H1 (cell line): Measurements from ENCODE around the gene SMARCD1. TPM values are rescaled to one million over a fixed set of nuclear protein-coding genes. Genes with fewer than 3 reads are reported as not detected.

ENCODE experiments used
- CTCF ChIA-PET: fragments of 300-600 bp; sonication (Branson Sonifier 250); formaldehyde crosslinking; loops from one replicate; lab custom pipeline; 2021; ENCODE audit not compliant: partially characterized antibody; lab: Charles Lee
- POLR2A ChIA-PET: fragments of 300-600 bp; sonication (Branson Sonifier 250); formaldehyde crosslinking; loops from one replicate; lab custom pipeline; 2021; ENCODE audit warnings: inconsistent platforms; ENCODE audit not compliant: partially characterized antibody; lab: Charles Lee
- DNase-seq, 2 experiments: peaks; one replicate each; pipeline versions ENCODE4 v3.0.0 to v3.0.0-alpha.2; 2010 to 2022; ENCODE audit warnings: low spot score in 2 of 2, low read depth in 1 of 2, mixed read lengths in 1 of 2
- FAIRE-seq: peaks from 2 replicates; lab custom pipeline; 2011; peaks lifted over from hg19 to GRCh38; lab: Jason Lieb, UNC
- H2AFZ ChIP-seq: 2 replicates; pipeline ENCODE4 v1.8.1; 2012; ENCODE audit warnings: low read length, inconsistent platforms
- H2AK5ac ChIP-seq: 2 replicates; pipeline ENCODE4 v1.6.1; 2013; ENCODE audit warnings: low read depth, low read length
- H2BK120ac ChIP-seq: replicated peaks from 2 replicates; pipeline ENCODE3; 2013; ENCODE audit warnings: low read depth, low read length, inconsistent platforms
- H2BK12ac ChIP-seq: 2 replicates; pipeline ENCODE4 v1.6.1; 2013; ENCODE audit warnings: low read depth, low read length
- H2BK15ac ChIP-seq: 2 replicates; pipeline ENCODE4 v1.6.1; 2013; ENCODE audit warnings: low read length
- H2BK20ac ChIP-seq: 2 replicates; pipeline ENCODE4 v1.6.1; 2013; ENCODE audit warnings: low read length
- H2BK5ac ChIP-seq: 2 replicates; pipeline ENCODE4 v1.6.1; 2013; ENCODE audit warnings: low read depth, low read length
- H3K14ac ChIP-seq: 2 replicates; pipeline ENCODE4 v1.6.1; 2013; ENCODE audit warnings: inconsistent platforms; ENCODE audit not compliant: insufficient read length
- H3K18ac ChIP-seq: 2 replicates; pipeline ENCODE4 v1.6.1; 2013; ENCODE audit warnings: low read length; ENCODE audit errors: extremely low read depth
- H3K23ac ChIP-seq: 2 replicates; pipeline ENCODE4 v1.6.1; 2013; ENCODE audit warnings: inconsistent platforms; ENCODE audit not compliant: insufficient read length
- H3K23me2 ChIP-seq: 2 replicates; pipeline ENCODE4 v1.6.1; 2013; ENCODE audit warnings: low read depth, low read length
- H3K27ac ChIP-seq: 2 replicates; pipeline ENCODE4 v1.6.1; 2011; ENCODE audit warnings: low read depth, low read length, inconsistent platforms
- H3K27me3 ChIP-seq, 4 experiments: replicated peaks in 1 of 4; 1 replicate in 1 of 4; 2 replicates in 3 of 4; pipeline versions ENCODE4 v1.6.1 to v1.8.1; 2011 to 2013; ENCODE audit warnings: low read length in 3 of 4, mild to moderate bottlenecking in 3 of 4, inconsistent platforms in 2 of 4, mixed read lengths in 2 of 4, moderate library complexity in 1 of 4; ENCODE audit not compliant: control insufficient read depth in 3 of 4, insufficient read depth in 3 of 4; ENCODE audit errors: extremely low read depth in 1 of 4
- H3K36me3 ChIP-seq, 4 experiments: 2 replicates each; pipeline versions ENCODE4 v1.6.1 to v1.8.1; 2011 to 2013; ENCODE audit warnings: mild to moderate bottlenecking in 4 of 4, low read length in 3 of 4, moderate library complexity in 2 of 4, control low read depth in 1 of 4, inconsistent platforms in 1 of 4; ENCODE audit not compliant: insufficient read depth in 4 of 4, control insufficient read depth in 2 of 4
- H3K4ac ChIP-seq: replicated peaks from 2 replicates; pipeline ENCODE3; 2013; ENCODE audit warnings: low read length, low read depth, mixed read lengths, inconsistent platforms; ENCODE audit not compliant: insufficient read length
- H3K4me1 ChIP-seq, 4 experiments: replicated peaks in 1 of 4; 1 replicate in 1 of 4; 2 replicates in 3 of 4; pipeline versions ENCODE4 v1.6.1 to v1.8.1; 2011 to 2013; ENCODE audit warnings: low read length in 3 of 4, inconsistent platforms in 2 of 4, mixed read lengths in 1 of 4; ENCODE audit not compliant: insufficient read depth in 4 of 4, control insufficient read depth in 3 of 4
- H3K4me2 ChIP-seq, 2 experiments: 2 replicates each; pipeline versions ENCODE4 v1.6.1 to v1.8.1; 2011 to 2013; ENCODE audit warnings: low read depth in 2 of 2, low read length in 2 of 2, control low read depth in 1 of 2, inconsistent platforms in 1 of 2, mild to moderate bottlenecking in 1 of 2; ENCODE audit not compliant: insufficient read depth in 1 of 2
- H3K4me3 ChIP-seq, 4 experiments: fragments of 200-600, 300-600 bp in 1 of 4; sonication (generic), shearing (Covaris generic), sonication (Bioruptor Twin) in 1 of 4; 2 replicates each; pipeline versions ENCODE4 v1.5.1 to v1.8.1; 2011 to 2016; ENCODE audit warnings: low read length in 4 of 4, low read depth in 3 of 4, control low read depth in 2 of 4, inconsistent platforms in 2 of 4, mild to moderate bottlenecking in 2 of 4, mixed read lengths in 1 of 4, moderate library complexity in 1 of 4; ENCODE audit not compliant: insufficient read depth in 2 of 4; ENCODE audit errors: extremely low read depth in 1 of 4
- H3K56ac ChIP-seq: replicated peaks from 2 replicates; pipeline ENCODE3; 2013; ENCODE audit warnings: low read depth, mild to moderate bottlenecking, mixed read lengths, low read length, inconsistent platforms; ENCODE audit not compliant: insufficient read length
- H3K79me1 ChIP-seq: 2 replicates; pipeline ENCODE4 v1.6.1; 2013; ENCODE audit warnings: low read depth, low read length, control low read depth
- H3K79me2 ChIP-seq, 2 experiments: 2 replicates each; pipeline versions ENCODE4 v1.6.1 to v1.8.1; 2012 to 2013; ENCODE audit warnings: low read length in 2 of 2, mild to moderate bottlenecking in 2 of 2, inconsistent platforms in 1 of 2; ENCODE audit not compliant: insufficient read depth in 2 of 2, control insufficient read depth in 1 of 2
- H3K9ac ChIP-seq, 4 experiments: replicated peaks in 1 of 4; 1 replicate in 1 of 4; 2 replicates in 3 of 4; pipeline versions ENCODE4 v1.6.1 to v1.8.1; 2011 to 2013; ENCODE audit warnings: low read depth in 3 of 4, low read length in 3 of 4, control low read depth in 2 of 4, mild to moderate bottlenecking in 2 of 4, moderate library complexity in 2 of 4, inconsistent platforms in 1 of 4; ENCODE audit errors: extremely low read depth in 1 of 4
- H3K9me3 ChIP-seq, 2 experiments: 2 replicates each; pipeline versions ENCODE4 v1.6.1 to v1.8.1; 2012 to 2013; ENCODE audit warnings: mild to moderate bottlenecking in 2 of 2, moderate library complexity in 2 of 2, control low read depth in 1 of 2, inconsistent platforms in 1 of 2, low read depth in 1 of 2, low read length in 1 of 2, mixed read lengths in 1 of 2; ENCODE audit not compliant: insufficient read depth in 2 of 2
- H4K20me1 ChIP-seq, 2 experiments: replicated peaks in 1 of 2; 2 replicates each; pipeline versions ENCODE3 to v1.8.1; 2011 to 2013; ENCODE audit warnings: inconsistent platforms in 2 of 2, low read length in 2 of 2, mild to moderate bottlenecking in 1 of 2; ENCODE audit not compliant: insufficient read depth in 2 of 2, control insufficient read depth in 1 of 2
- H4K5ac ChIP-seq: 2 replicates; pipeline ENCODE4 v1.6.1; 2013; ENCODE audit warnings: low read length, low read depth, mixed read lengths, inconsistent platforms; ENCODE audit not compliant: insufficient read length
- H4K8ac ChIP-seq: 2 replicates; pipeline ENCODE4 v1.8.0; 2013; ENCODE audit warnings: mild to moderate bottlenecking, moderate library complexity, low read length, inconsistent platforms; ENCODE audit not compliant: insufficient read depth; ENCODE audit errors: extremely low read depth
- H4K91ac ChIP-seq: replicated peaks from 2 replicates; pipeline ENCODE3; 2013; ENCODE audit warnings: low read length, mixed read lengths, inconsistent platforms; ENCODE audit not compliant: insufficient read length
- BACH1 ChIP-seq: IDR thresholded peaks from 2 replicates; pipeline ENCODE4 v1.6.1; 2012; ENCODE audit warnings: low read length, improper control_type of control experiment
- CHD1 ChIP-seq: IDR thresholded peaks from 2 replicates; pipeline ENCODE4 v1.6.1; 2012; ENCODE audit warnings: low read depth, low read length, improper control_type of control experiment
- E2F6 ChIP-seq: IDR thresholded peaks from 2 replicates; pipeline ENCODE4 v1.6.1; 2012; ENCODE audit warnings: inconsistent platforms
- EGR1 ChIP-seq: IDR thresholded peaks from 2 replicates; pipeline ENCODE4 v1.6.1; 2011; ENCODE audit warnings: low read depth, low read length, borderline replicate concordance
- EP300 ChIP-seq, 2 experiments: IDR thresholded peaks; 1 replicate in 1 of 2; 2 replicates in 1 of 2; pipeline ENCODE4 v1.6.1; 2011 to 2012; ENCODE audit warnings: low read depth in 2 of 2, low read length in 2 of 2, mild to moderate bottlenecking in 2 of 2, borderline replicate concordance in 1 of 2, inconsistent platforms in 1 of 2, moderate library complexity in 1 of 2
- EZH2 ChIP-seq: fragments of 200-600 bp; sonication (generic); IDR thresholded peaks from 2 replicates; pipeline ENCODE4 v1.7.1; 2012; ENCODE audit warnings: low read depth, mild to moderate bottlenecking, moderate library complexity, low read length, inconsistent platforms; ENCODE audit not compliant: severe bottlenecking
- POLR2A ChIP-seq, 2 experiments: IDR thresholded peaks; 1 replicate in 1 of 2; 2 replicates in 1 of 2; pipeline ENCODE4 v1.6.1; 2011; ENCODE audit warnings: low read depth in 2 of 2, low read length in 2 of 2, mild to moderate bottlenecking in 2 of 2; ENCODE audit errors: control extremely low read depth in 1 of 2
- POLR2AphosphoS5 ChIP-seq: IDR thresholded peaks from 2 replicates; pipeline ENCODE4 v1.6.1; 2011; ENCODE audit warnings: low read depth, low read length
- SIX5 ChIP-seq: IDR thresholded peaks from 2 replicates; pipeline ENCODE4 v1.6.1; 2011; ENCODE audit warnings: mild to moderate bottlenecking, low read depth, low read length
- SP4 ChIP-seq: IDR thresholded peaks from 2 replicates; pipeline ENCODE4 v1.6.1; 2012; ENCODE audit warnings: low read length, inconsistent platforms
- TAF1 ChIP-seq: IDR thresholded peaks from 2 replicates; pipeline ENCODE4 v1.6.1; 2011; ENCODE audit warnings: mild to moderate bottlenecking, low read depth, low read length
- TBP ChIP-seq: IDR thresholded peaks from 2 replicates; pipeline ENCODE4 v1.6.1; 2011; ENCODE audit warnings: low read depth, low read length, improper control_type of control experiment
- TCF12 ChIP-seq: IDR thresholded peaks from 2 replicates; pipeline ENCODE4 v1.6.1; 2011; ENCODE audit warnings: low read depth, mild to moderate bottlenecking, low read length
- TEAD4 ChIP-seq: IDR thresholded peaks from 2 replicates; pipeline ENCODE4 v1.6.1; 2012; ENCODE audit warnings: low read depth, low read length, inconsistent platforms, mixed read lengths
- WGBS, 2 experiments: shearing (Covaris generic) in 1 of 2; methylation state at CpG; one replicate each; pipeline versions ENCODE4 v1.1.6 to v1.1.7; 2013 to 2015; ENCODE audit warnings: low lambda C conversion rate in 2 of 2, mixed read lengths in 2 of 2, inconsistent platforms in 1 of 2, low coverage in 1 of 2, missing lambda C conversion rate in 1 of 2; ENCODE audit not compliant: insufficient replicate concordance in 2 of 2, insufficient coverage in 1 of 2, insufficient read length in 1 of 2; ENCODE audit errors: extremely low coverage in 1 of 2, missing lambda C conversion rate in 1 of 2; 5-methylcytosine and 5-hydroxymethylcytosine counted together
- polyA plus RNA-seq, 7 experiments: library from polyadenylated mRNA; depleted of rRNA in 3 of 7; stranded (reverse) in 5 of 7; unstranded in 2 of 7; fragments of >200 nt in 5 of 7; fragments of 200-250 nt in 2 of 7; gene quantifications; 1 replicate in 5 of 7; 2 replicates in 1 of 7; 4 replicates in 1 of 7; pipeline versions ENCODE4 v1.2.1 to v1.2.3, GENCODE V29; 2011 to 2013; ENCODE audit warnings: missing spikeins in 2 of 7, mixed read lengths in 2 of 7
- total RNA-seq: library from RNA; stranded (reverse); fragmentation: NEBNext Ultra II Directional; extraction: Animal tissue kit (Norgen Biotek cat#: 25700); gene quantifications from 2 replicates; pipeline ENCODE4 v1.2.1, GENCODE V29; 2021

The SMARCD1 gene
- total and polyA plus RNA-seq, 2 of the 8 experiments (the other 6 are each of a cell fraction or from before 2014, with no cell fraction given), result 128 to 130 TPM

GRCh38 chr12:50129290-50129689 lies 44.1 kb downstream of the SMARCD1 start:
- WGBS, 2 experiments, result 83% methylated on average over 3 of the region's 4 CpGs; no CpG with 5 or more reads in 1 of the 2 experiments
- Histone ChIP-seq H3K79me1 (no peaks in the 10 kb centered on the region), H2BK20ac (no peak overlapping the region), H3K9me3 (no peaks in the 10 kb centered on the region), H4K91ac (no peak overlapping the region), H3K4me2 (no peak overlapping the region), H3K4me1 (no peaks in the 10 kb centered on the region), H2BK120ac (no peak overlapping the region), H3K18ac (no peak overlapping the region), H2AFZ (no peak overlapping the region), H4K20me1 (peaks cover 0 to 3% of the 10 kb centered on the region in 2 experiments), H3K14ac (no peak overlapping the region), H3K36me3 (peaks cover 16 to 48% (median 31%) of the 10 kb centered on the region in 4 experiments; a peak in 7 of 8 replicates), H2BK15ac (no peak overlapping the region), H3K27me3 (no peaks in the 10 kb centered on the region), H3K23ac (no peak overlapping the region), H3K56ac (no peak overlapping the region), H2AK5ac (no peak overlapping the region), H3K4ac (no peak overlapping the region), H3K27ac (no peak overlapping the region), H3K79me2 (no peaks in the 10 kb centered on the region), H4K5ac (no peak overlapping the region), H2BK12ac (no peak overlapping the region), H3K9ac (no peak overlapping the region), H3K23me2 (no peaks in the 10 kb centered on the region), H4K8ac (no peak overlapping the region), H3K4me3 (no peak overlapping the region), H2BK5ac (no peak overlapping the region)
- DNase-seq, result no peak
- ChIA-PET POLR2A (interaction anchor here (0.5 to 4.2 kb wide), 11 partner anchors 9 to 1415 kb away, joined by 3 to 19 read pairs (median 4); partner anchors contain the start of genes CERS5, COX14 and GPD1), CTCF (interaction anchor here (0.6 to 4.2 kb wide), 8 partner anchors 14 to 185 kb away, joined by 3 to 38 read pairs (median 6); partner anchors contain the start of gene COX14)
- no peak for FAIRE-seq
- TF ChIP-seq EP300 (IDR thresholded peaks at IDR 0.05; ENCODE audit: borderline replicate concordance in 1 of 2, low read depth in 2 of 2, low read length in 2 of 2) (no peak), EZH2 (no peak), TEAD4 (no peak), POLR2AphosphoS5 (no peak), CHD1 (no peak), TAF1 (no peak), EGR1 (no peak), TCF12 (no peak), E2F6 (no peak), SP4 (no peak), POLR2A (IDR thresholded peaks at IDR 0.05; ENCODE audit: control extremely low read depth in 1 of 2, low read depth in 2 of 2, low read length in 2 of 2) (no peak), SIX5 (no peak), TBP (no peak), BACH1 (no peak)
